SK-N-SH (cell line): Measurements from ENCODE around the gene CHD6. TPM values are rescaled to one million over a fixed set of nuclear protein-coding genes. Genes with fewer than 3 reads are reported as not detected.

Experiments
- CTCF ChIA-PET: fragments of 300-600, 350-600 bp; formaldehyde crosslinking; extraction: SDS; loops from one replicate; lab custom pipeline; 2021; lab: Yijun Ruan, JAX
- POLR2A ChIA-PET: fragments of 350-600 bp; sonication (Branson Sonifier 250); formaldehyde crosslinking; extraction: SDS; loops from one replicate; lab custom pipeline; 2020; ENCODE audit warnings: antibody characterized with exemption, inconsistent platforms; lab: Yijun Ruan, JAX
- DNase-seq: peaks from one replicate; pipeline ENCODE4 v3.0.0; 2012
- H2AFZ ChIP-seq: fragments of 200-600 bp; sonication (generic); 2 replicates; pipeline ENCODE4 v1.8.1; 2016; ENCODE audit warnings: antibody characterized with exemption, mild to moderate bottlenecking, low read depth
- H3F3A ChIP-seq: fragments of 200-600 bp; sonication (generic); replicated peaks from 2 replicates; pipeline ENCODE3; 2016; ENCODE audit warnings: antibody characterized with exemption, mild to moderate bottlenecking; ENCODE audit not compliant: insufficient read depth
- H3K27ac ChIP-seq, 2 experiments: fragments of 200-500 bp in 1 of 2; fragments of 200-600 bp in 1 of 2; sonication (Bioruptor generic) in 1 of 2; sonication (generic), shearing (Covaris generic) in 1 of 2; 2 replicates each; pipeline versions ENCODE4 v1.5.1 to v1.6.1; 2014 to 2016; ENCODE audit warnings: low read depth in 2 of 2, inconsistent platforms in 1 of 2, low read length in 1 of 2, mild to moderate bottlenecking in 1 of 2, mixed read lengths in 1 of 2
- H3K27me3 ChIP-seq: fragments of 200-600 bp; sonication (generic), shearing (Covaris generic); 2 replicates; pipeline ENCODE4 v1.6.1; 2016; ENCODE audit warnings: mixed run types; ENCODE audit not compliant: insufficient read depth
- H3K36me3 ChIP-seq, 2 experiments: fragments of 200-500 bp in 1 of 2; fragments of 200-600 bp in 1 of 2; sonication (Bioruptor generic) in 1 of 2; sonication (generic) in 1 of 2; replicated peaks in 1 of 2; 2 replicates each; pipeline versions ENCODE3 to v1.5.1; 2014 to 2016; ENCODE audit warnings: low read length in 1 of 2, mild to moderate bottlenecking in 1 of 2; ENCODE audit not compliant: insufficient read depth in 2 of 2, control insufficient read depth in 1 of 2
- H3K4me1 ChIP-seq, 2 experiments: fragments of 200-500 bp in 1 of 2; fragments of 200-600 bp in 1 of 2; sonication (Bioruptor generic) in 1 of 2; sonication (generic), shearing (Covaris generic) in 1 of 2; 2 replicates each; pipeline versions ENCODE4 v1.5.1 to v1.6.1; 2014 to 2016; ENCODE audit warnings: low read depth in 1 of 2, low read length in 1 of 2, mixed run types in 1 of 2; ENCODE audit not compliant: insufficient read depth in 2 of 2, control insufficient read depth in 1 of 2
- H3K4me2 ChIP-seq: fragments of 200-600 bp; sonication (generic), shearing (Covaris generic); 2 replicates; pipeline ENCODE4 v1.6.1; 2017; ENCODE audit warnings: mixed run types
- H3K4me3 ChIP-seq, 2 experiments: fragments of 200-500 bp in 1 of 2; fragments of 200-600 bp in 1 of 2; sonication (Bioruptor generic) in 1 of 2; sonication (generic), shearing (Covaris generic) in 1 of 2; 2 replicates each; pipeline versions ENCODE4 v1.5.1 to v1.8.1; 2014 to 2016; ENCODE audit warnings: low read depth in 2 of 2, inconsistent platforms in 1 of 2, low read length in 1 of 2, mild to moderate bottlenecking in 1 of 2, mixed read lengths in 1 of 2, moderate library complexity in 1 of 2
- H3K79me2 ChIP-seq: fragments of 200-600 bp; sonication (generic); 2 replicates; pipeline ENCODE4 v1.8.1; 2017; ENCODE audit warnings: mild to moderate bottlenecking; ENCODE audit not compliant: insufficient read depth
- H3K9ac ChIP-seq: fragments of 200-600 bp; sonication (generic); 2 replicates; pipeline ENCODE4 v1.6.1; 2017; ENCODE audit warnings: mixed run types
- H3K9me2 ChIP-seq: fragments of 200-600 bp; sonication (generic); 2 replicates; pipeline ENCODE4 v1.6.1; 2017; ENCODE audit warnings: mixed run types
- H3K9me3 ChIP-seq: fragments of 200-600 bp; sonication (generic); 2 replicates; pipeline ENCODE4 v1.6.1; 2017; ENCODE audit warnings: mixed run types, mild to moderate bottlenecking, moderate library complexity
- H4K20me1 ChIP-seq: fragments of 200-600 bp; sonication (generic); 2 replicates; pipeline ENCODE4 v1.6.1; 2017; ENCODE audit warnings: mild to moderate bottlenecking, mixed run types; ENCODE audit not compliant: insufficient read depth
- CHD2 ChIP-seq: fragments of 150-350 bp; IDR thresholded peaks from 2 replicates; pipeline ENCODE4 v1.6.1; 2018; ENCODE audit warnings: low read length; ENCODE audit not compliant: partially characterized antibody
- ELF1 ChIP-seq: IDR thresholded peaks from 2 replicates; pipeline ENCODE4 v1.4.0; 2012
- EP300 ChIP-seq, 2 experiments: IDR thresholded peaks; 2 replicates each; pipeline versions ENCODE4 v1.4.0 to v1.6.1; 2012; ENCODE audit warnings: borderline replicate concordance in 1 of 2, low read depth in 1 of 2, low read length in 1 of 2
- FOXM1 ChIP-seq: IDR thresholded peaks from 2 replicates; pipeline ENCODE4 v1.4.0; 2012; ENCODE audit warnings: low read depth, mild to moderate bottlenecking
- GATA2 ChIP-seq: sonication (generic); formaldehyde crosslinking; IDR thresholded peaks from 2 replicates; pipeline ENCODE4 v1.5.0; 2020; ENCODE audit warnings: mild to moderate bottlenecking, missing genetic modification reagents
- JUND ChIP-seq: IDR thresholded peaks from 2 replicates; pipeline ENCODE4 v1.4.0; 2012
- MEF2A ChIP-seq: IDR thresholded peaks from 2 replicates; pipeline ENCODE4 v1.4.0; 2012; ENCODE audit warnings: low read depth, borderline replicate concordance
- MXI1 ChIP-seq: IDR thresholded peaks from 2 replicates; pipeline ENCODE4 v1.6.1; 2012; ENCODE audit warnings: mild to moderate bottlenecking, low read depth, low read length, improper control_type of control experiment
- RFX5 ChIP-seq: IDR thresholded peaks from 2 replicates; pipeline ENCODE4 v1.6.1; 2012; ENCODE audit warnings: mild to moderate bottlenecking, improper control_type of control experiment, low read length
- SIN3A ChIP-seq: IDR thresholded peaks from 2 replicates; pipeline ENCODE4 v1.6.1; 2012; ENCODE audit warnings: low read depth, mild to moderate bottlenecking, low read length, moderate library complexity, borderline replicate concordance
- TCF12 ChIP-seq: IDR thresholded peaks from 2 replicates; pipeline ENCODE4 v1.4.0; 2012
- YY1 ChIP-seq: IDR thresholded peaks from 2 replicates; pipeline ENCODE4 v1.4.0; 2012; ENCODE audit warnings: low read depth, mild to moderate bottlenecking
- WGBS: methylation state at CpG from one replicate; pipeline ENCODE4 v1.1.6; 2017; ENCODE audit warnings: low lambda C conversion rate; 5-methylcytosine and 5-hydroxymethylcytosine counted together
- polyA plus RNA-seq, 3 experiments: library from polyadenylated mRNA; depleted of rRNA; stranded (reverse); fragments of >200 nt; gene quantifications; 2 replicates each; pipeline ENCODE4 v1.2.3, GENCODE V29; 2012
- TF ChIP-seq, protein P1 (sequence below): fragments of 200-600 bp; sonication (generic); IDR thresholded peaks from 2 replicates; pipeline ENCODE4 v1.6.1; 2017; ENCODE audit warnings: antibody characterized with exemption, mild to moderate bottlenecking, moderate library complexity
- TF ChIP-seq, protein P2 (sequence below): IDR thresholded peaks from 2 replicates; pipeline ENCODE4 v1.4.0; 2012; ENCODE audit warnings: low read depth
- TF ChIP-seq, protein P3 (sequence below): IDR thresholded peaks from 2 replicates; pipeline ENCODE4 v1.4.0; 2012; ENCODE audit warnings: low read depth, borderline replicate concordance
- TF ChIP-seq, protein P4 (sequence below): IDR thresholded peaks from 2 replicates; pipeline ENCODE4 v1.6.1; 2012; ENCODE audit warnings: mild to moderate bottlenecking, low read depth, low read length, moderate library complexity

The CHD6 gene
- polyA plus RNA-seq, 1 of the 3 experiments (the other 2 are of a cell fraction) = 7.1 TPM

DNA sequence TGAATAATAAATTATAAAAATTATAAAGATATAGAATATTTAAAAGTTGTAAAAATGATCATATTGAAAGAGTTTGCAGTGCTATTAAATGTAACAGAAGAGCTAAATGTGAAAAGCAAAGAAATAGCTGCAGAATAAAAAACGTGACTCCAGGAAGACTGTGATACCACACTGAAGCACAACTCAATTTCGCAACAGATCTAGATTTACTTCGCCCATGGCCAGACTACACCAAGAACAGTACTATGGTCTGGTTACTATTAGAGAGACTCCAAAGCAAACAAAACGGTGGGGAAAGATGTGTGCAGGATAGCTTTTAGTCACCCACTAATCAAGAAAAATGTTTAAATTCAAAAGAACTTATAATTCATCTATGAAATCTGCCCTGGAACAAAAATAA is 1.9 kb downstream of the CHD6 start:
- TF ChIP-seq TCF12 = no peak
- TF ChIP-seq MXI1 = no peak
- no peak for TF ChIP-seq YY1
- TF ChIP-seq, protein P1, sequence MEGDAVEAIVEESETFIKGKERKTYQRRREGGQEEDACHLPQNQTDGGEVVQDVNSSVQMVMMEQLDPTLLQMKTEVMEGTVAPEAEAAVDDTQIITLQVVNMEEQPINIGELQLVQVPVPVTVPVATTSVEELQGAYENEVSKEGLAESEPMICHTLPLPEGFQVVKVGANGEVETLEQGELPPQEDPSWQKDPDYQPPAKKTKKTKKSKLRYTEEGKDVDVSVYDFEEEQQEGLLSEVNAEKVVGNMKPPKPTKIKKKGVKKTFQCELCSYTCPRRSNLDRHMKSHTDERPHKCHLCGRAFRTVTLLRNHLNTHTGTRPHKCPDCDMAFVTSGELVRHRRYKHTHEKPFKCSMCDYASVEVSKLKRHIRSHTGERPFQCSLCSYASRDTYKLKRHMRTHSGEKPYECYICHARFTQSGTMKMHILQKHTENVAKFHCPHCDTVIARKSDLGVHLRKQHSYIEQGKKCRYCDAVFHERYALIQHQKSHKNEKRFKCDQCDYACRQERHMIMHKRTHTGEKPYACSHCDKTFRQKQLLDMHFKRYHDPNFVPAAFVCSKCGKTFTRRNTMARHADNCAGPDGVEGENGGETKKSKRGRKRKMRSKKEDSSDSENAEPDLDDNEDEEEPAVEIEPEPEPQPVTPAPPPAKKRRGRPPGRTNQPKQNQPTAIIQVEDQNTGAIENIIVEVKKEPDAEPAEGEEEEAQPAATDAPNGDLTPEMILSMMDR = no peak
- TF ChIP-seq, protein P2, sequence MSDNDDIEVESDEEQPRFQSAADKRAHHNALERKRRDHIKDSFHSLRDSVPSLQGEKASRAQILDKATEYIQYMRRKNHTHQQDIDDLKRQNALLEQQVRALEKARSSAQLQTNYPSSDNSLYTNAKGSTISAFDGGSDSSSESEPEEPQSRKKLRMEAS = no peak
- no peak for TF ChIP-seq RFX5
- TF ChIP-seq EP300 (IDR thresholded peaks at IDR 0.05; ENCODE audit: borderline replicate concordance in 1 of 2, low read depth in 1 of 2, low read length in 1 of 2) = no peak
- TF ChIP-seq FOXM1 = no peak
- no peak for TF ChIP-seq JUND
- no peak for TF ChIP-seq GATA2 (CRISPR knock-in tag)
- TF ChIP-seq, protein P3, sequence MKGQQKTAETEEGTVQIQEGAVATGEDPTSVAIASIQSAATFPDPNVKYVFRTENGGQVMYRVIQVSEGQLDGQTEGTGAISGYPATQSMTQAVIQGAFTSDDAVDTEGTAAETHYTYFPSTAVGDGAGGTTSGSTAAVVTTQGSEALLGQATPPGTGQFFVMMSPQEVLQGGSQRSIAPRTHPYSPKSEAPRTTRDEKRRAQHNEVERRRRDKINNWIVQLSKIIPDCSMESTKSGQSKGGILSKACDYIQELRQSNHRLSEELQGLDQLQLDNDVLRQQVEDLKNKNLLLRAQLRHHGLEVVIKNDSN = no peak
- TF ChIP-seq SIN3A = no peak
- no peak for TF ChIP-seq ELF1
- TF ChIP-seq CHD2 = no peak
- TF ChIP-seq, protein P4, sequence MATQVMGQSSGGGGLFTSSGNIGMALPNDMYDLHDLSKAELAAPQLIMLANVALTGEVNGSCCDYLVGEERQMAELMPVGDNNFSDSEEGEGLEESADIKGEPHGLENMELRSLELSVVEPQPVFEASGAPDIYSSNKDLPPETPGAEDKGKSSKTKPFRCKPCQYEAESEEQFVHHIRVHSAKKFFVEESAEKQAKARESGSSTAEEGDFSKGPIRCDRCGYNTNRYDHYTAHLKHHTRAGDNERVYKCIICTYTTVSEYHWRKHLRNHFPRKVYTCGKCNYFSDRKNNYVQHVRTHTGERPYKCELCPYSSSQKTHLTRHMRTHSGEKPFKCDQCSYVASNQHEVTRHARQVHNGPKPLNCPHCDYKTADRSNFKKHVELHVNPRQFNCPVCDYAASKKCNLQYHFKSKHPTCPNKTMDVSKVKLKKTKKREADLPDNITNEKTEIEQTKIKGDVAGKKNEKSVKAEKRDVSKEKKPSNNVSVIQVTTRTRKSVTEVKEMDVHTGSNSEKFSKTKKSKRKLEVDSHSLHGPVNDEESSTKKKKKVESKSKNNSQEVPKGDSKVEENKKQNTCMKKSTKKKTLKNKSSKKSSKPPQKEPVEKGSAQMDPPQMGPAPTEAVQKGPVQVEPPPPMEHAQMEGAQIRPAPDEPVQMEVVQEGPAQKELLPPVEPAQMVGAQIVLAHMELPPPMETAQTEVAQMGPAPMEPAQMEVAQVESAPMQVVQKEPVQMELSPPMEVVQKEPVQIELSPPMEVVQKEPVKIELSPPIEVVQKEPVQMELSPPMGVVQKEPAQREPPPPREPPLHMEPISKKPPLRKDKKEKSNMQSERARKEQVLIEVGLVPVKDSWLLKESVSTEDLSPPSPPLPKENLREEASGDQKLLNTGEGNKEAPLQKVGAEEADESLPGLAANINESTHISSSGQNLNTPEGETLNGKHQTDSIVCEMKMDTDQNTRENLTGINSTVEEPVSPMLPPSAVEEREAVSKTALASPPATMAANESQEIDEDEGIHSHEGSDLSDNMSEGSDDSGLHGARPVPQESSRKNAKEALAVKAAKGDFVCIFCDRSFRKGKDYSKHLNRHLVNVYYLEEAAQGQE = no peak
- no peak for TF ChIP-seq MEF2A
- H3K9me3 ChIP-seq = no peaks in the 10 kb centered on the region
- H2AFZ ChIP-seq = no peak overlapping the region
- peak overlapping the region in 1 of 2 experiments; percentile 50; a peak in 2 of 4 replicates for H3K27ac ChIP-seq
- POLR2A ChIA-PET = no interaction called here
- H3K9ac ChIP-seq = no peak overlapping the region
- H3K4me2 ChIP-seq = peak overlapping the region; percentile 75
- H3K4me3 ChIP-seq = peak overlapping the region in 1 of 2 experiments; percentile 69; a peak in 1 of 4 replicates
- peaks cover 64% of the 10 kb centered on the region for H3K79me2 ChIP-seq
- H3K27me3 ChIP-seq = no peaks in the 10 kb centered on the region
- H3F3A ChIP-seq = peaks cover 8% of the 10 kb centered on the region
- no peak for DNase-seq
- peaks cover 15 to 18% of the 10 kb centered on the region in 2 experiments; a peak in 3 of 4 replicates for H3K4me1 ChIP-seq
- H4K20me1 ChIP-seq = peaks cover 57% of the 10 kb centered on the region
- no peaks in the 10 kb centered on the region for H3K36me3 ChIP-seq
- H3K9me2 ChIP-seq = no peaks in the 10 kb centered on the region
- CTCF ChIA-PET = interaction anchor here (1.0 to 2.0 kb wide), 4 partner anchors 8 to 653 kb away, joined by 3 to 6 read pairs (median 4); no protein-coding TSS in a partner anchor
- 71% methylated on average over 4 of the region's 4 CpGs for WGBS
